ENCODE data around the gene ERMAP.
"Not testable (repeated sequence)": the region's sequence is repeated elsewhere in the genome, so short reads cannot be mapped to it uniquely, and the experiment has no call there.

The ERMAP gene

GRCh38 chr1:42814815-42815214, 2.1 kb upstream of the ERMAP start:
- not testable (repeated sequence) for DNase-seq

GRCh38 chr1:42815941-42816584, 859 bp upstream of the ERMAP start:
- no peak for DNase-seq

GRCh38 chr1:42817440-42817767, 482 bp downstream of the ERMAP start:
- DNase-seq, result no peak

- no peak for DNase-seq
Measured at GRCh38 chr1:42817976-42818375, 1.1 kb downstream of the ERMAP start.

DNA sequence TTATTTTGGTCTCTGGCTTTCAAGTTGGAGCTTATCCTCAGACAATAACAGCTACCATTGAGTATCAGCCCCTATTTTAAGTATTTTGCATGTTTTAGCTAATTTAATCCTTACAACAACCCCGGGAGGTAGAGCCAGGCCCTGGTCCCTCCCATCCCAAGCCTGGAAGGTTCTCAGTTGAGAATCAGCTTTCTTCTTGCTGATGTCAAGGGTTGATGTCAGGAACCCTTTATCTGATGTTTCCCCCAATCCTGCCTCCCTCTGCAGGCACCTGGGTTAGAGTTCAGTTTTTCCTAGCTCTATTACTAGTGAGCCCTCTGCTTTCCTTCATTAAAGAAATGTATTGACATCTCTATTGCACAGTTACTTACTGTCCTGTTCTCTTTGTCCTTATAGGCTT, 3.9 kb downstream of the ERMAP start:
- DNase-seq, result no peak

- no peak for DNase-seq
Measured at GRCh38 chr1:42821690-42822089, 4.8 kb downstream of the ERMAP start.

DNA sequence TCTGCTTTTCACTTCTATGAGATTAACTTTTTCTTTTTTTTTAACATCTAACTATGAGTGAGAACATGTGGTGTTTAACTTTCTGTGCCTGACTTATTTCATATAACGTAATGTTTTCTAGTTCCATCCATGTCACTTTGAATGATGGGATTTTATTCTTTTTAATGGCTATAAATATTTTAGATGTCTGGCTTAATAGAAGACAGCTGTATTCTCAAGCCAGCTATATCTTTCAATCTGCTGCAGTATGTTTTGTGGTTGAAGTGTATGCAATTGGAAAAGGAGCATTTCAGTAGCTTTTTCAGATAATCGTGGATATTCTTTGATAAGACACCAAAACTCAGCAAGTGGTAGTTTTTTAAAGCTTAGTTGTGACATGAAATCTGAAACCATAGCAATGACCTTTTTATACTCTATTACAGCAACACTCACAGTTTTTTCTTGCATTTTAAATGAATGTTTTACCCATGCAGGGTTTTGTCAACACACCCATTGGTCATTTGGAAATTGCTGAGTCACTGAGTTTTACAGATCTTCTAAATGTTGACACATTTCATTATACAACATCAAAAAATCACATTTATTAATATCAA, 6.0 kb downstream of the ERMAP start:
- peak; percentile 25 for DNase-seq

- no peak for DNase-seq
Measured at GRCh38 chr1:42824481-42825035, 7.6 kb downstream of the ERMAP start.

GRCh38 chr1:42825036-42825851, 8.3 kb downstream of the ERMAP start:
- DNase-seq, result no peak

- DNase-seq, result no peak
Measured at GRCh38 chr1:42830631-42831030, 13.7 kb downstream of the ERMAP start.

DNA sequence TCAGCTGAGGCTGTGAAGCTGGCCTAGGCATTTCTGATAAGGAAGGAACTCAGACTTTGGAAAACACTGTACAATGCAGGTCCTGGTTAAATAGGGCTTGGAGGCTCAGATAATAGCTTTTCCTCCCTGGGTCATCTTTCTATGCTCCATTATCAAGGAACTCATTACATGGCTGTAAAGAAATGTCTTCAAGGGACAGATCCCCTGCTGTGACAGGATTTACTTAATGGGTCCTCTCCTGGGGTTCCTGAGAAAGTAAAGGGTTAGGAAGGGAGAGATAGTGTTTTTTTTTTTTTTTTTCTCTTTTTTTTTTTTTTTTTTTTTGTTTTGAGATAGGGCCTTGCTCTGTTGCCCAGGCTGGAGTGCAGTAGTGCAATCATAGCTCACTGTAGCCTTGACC, 14.4 kb downstream of the ERMAP start:
- no peak for DNase-seq

- DNase-seq, result no peak
Measured at GRCh38 chr1:42832641-42833240, 15.8 kb downstream of the ERMAP start.

- DNase-seq, result no peak
Measured at GRCh38 chr1:42833981-42834380, 17.1 kb downstream of the ERMAP start.

DNA sequence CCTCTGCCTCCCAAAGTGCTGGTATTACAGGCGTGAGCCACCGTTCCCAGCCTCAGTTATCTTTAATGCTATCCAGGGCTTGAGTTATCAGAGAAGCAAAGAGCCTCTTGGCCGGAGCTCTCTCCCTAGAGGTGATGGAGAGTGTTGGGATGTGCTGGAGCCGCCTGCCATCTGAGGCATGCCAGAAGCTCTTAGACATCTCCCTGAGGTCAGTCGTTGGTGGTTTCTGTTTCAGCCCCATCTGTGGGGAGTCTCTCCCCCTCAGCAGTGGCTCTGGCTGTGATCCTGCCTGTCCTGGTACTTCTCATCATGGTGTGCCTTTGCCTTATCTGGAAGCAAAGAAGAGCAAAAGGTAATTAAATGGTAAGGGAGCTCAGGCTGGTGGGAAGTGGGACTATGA, 17.9 kb downstream of the ERMAP start:
- DNase-seq, result no peak

DNA sequence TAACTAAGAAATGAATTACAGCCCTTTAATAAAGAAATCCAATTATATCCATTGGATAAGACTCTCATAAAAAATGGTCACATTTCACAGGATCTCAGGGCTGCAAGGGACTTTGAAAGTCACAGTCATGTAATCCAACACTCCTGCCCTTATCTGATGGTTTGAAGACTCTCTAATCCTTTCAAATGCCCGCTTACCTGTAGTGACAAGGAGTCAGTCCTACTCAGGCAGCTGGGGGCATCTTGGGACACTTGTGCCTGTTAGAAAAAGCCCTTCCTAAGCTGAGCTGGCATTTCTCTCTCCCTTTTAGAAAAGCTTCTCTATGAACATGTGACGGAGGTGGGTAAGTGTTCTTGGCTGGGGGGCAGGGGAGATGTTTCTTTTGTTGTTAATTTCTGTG, 18.5 kb downstream of the ERMAP start:
- DNase-seq, result no peak

DNA sequence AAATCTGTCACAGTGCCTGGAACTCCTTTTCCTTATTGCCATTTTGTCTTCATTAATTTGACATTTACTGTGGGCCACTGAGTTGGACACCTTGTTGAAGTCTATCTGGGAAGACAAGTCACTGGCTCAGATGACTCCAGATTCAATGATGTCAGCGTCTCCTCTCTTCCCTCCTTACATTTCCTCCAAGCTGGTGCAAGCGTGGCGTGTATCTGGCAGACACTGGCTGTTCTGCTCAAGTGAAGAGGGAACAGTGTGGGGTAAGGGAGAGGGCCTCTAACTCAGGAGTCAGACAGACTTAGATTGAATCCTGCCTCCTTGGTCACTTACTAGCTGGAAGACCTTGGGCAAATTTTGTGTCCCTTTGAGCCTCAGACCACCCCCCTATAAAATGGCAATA, 20.8 kb downstream of the ERMAP start:
- no peak for DNase-seq

DNA sequence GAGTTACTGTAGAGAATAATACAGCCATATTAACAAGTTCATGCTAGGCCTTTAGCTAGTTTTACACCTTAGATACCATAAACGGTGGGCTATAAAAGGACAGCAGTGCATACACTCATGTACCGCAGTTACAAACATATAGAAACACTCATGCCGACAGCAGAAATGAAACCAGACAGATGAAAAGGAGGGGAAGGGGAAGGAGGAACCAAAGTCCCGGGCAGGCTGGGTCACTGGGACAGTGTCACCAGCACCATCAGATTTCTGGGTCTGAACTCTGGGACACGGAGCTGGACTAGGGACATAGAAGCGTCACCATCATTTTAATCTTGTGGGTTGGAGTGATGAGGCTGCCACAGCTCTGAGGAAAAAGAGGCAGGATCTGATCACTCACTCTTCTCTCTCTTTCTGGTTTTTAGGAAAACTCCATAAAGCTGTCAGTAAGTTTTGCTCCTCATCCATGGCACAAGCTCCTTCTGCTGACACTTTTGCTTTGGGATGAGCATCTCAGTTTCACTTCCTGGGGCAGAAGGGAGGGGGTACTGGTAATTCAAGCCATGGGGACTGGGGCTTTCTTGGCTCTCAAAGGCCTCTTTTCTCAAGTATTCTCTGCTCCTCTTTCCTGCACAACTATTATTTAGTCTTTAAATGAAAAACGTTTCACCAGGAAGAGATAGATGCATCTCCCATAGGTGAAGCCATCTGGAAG, 21.7 kb downstream of the ERMAP start:
- DNase-seq, result no peak

DNA sequence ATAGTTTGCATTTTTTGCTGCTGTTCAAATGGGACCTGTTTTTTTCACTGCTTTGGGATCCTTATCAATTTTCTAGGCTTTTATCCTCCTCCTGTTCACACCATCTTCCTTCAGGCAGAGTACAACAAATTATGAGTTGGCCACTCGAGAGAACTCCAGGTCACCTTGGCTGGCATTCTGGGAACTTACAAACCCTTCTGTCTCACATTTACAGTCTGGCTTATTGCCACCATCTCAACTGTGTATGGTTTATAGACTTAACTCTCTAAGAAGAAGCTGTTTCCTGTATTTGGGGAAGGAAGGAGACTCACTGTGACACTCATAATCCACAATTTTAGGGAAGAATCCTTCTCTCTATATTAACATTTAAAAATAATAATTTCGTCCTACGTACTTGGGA, 24.1 kb downstream of the ERMAP start:
- no peak for DNase-seq

DNA sequence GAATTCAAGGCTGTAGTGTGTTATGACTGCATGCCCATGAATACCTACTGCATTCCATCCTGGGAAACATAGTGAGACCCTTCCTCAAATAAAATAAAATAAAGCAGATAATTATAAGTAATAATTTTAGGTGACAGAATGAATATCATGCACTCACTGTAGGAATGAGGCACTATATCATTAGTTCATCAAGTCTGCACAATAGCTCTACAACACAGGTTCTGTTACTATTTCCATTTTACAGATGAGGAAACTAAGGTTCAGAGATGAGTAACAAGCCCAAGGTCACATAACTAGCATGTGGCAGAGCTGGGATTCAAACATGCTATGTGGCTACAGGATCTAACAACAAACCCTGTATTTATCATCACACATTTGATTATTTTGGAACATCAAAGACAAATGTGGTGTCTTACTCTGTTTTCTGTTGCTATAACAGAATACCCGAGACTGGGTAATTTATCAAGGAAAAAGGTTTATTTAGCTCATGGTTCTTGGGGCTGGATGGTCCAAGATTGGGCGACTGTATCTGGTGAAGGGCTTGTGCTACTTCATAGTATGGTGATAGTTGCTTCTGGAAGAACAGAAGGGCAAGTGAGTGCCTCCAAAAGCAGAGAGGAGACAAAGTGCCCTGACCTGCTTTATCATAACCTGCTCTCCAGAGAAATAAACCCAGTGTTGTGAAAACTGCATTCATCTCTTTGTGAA, 24.7 kb downstream of the ERMAP start:
- DNase-seq, result no peak

DNA sequence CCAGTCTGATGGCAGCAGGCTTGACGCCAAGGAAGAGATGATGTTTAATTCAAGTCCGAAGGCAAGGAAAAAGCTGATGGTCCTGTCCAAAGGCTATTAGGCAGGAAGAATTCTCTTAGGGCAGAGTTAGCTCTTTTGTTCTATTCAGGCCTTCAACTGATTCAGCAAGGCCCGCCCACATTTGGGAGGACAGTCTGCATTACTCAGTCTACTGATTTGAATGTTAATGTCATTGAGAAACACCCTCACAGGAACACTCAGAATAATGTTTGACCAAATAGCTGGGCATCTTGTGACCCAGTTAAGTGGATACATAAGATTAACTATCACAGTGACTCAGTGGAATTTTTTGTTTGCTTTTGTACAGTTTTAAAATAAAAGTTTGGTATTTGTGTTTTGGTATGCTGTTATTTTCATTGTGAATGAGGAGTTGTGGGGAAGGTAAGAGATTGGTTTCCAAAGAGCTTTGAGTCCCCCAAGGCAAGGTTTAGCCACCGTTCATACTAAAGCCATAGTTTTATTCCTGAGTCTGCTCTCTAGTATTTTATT, 27.7 kb downstream of the ERMAP start:
- DNase-seq, result peak; percentile 31

DNA sequence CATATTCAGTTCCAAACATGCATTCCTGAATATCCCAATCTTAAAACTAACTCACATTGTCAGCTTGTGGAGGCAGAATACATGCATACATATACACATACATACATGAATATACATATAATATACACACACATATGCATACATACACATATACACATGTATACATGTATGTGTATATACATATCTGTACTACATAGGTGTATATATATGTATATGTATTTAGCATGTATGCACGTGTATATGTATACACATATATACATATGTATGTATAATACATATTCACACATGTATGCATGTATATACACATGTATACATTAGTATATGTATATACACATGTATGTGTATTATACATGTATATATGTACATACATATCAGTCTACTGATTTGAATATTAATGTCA, 28.3 kb downstream of the ERMAP start:
- DNase-seq, result no peak

- no peak for DNase-seq
Measured at GRCh38 chr1:42845866-42846256, 28.9 kb downstream of the ERMAP start.
